RWPE2 (cell line): ENCODE data around the gene KRTAP4-2.

ENCODE experiments used
- ATAC-seq: fragments of 200-7000 bp; cut with Tn5 transposase; 3 replicates; pipeline ENCODE4 v1.9.1; 2021; ENCODE audit warnings: low read depth
- DNase-seq: peaks from one replicate; pipeline ENCODE4 v3.0.0-alpha.2; 2020; ENCODE audit warnings: low spot score
- H3K27ac ChIP-seq: fragments of 450-650 bp; 2 replicates; pipeline ENCODE4 v1.5.1; 2017; ENCODE audit warnings: mild to moderate bottlenecking; ENCODE audit not compliant: poor library complexity, severe bottlenecking
- H3K27me3 ChIP-seq: fragments of 250-450 bp; sonication (Bioruptor Pico); 2 replicates; pipeline ENCODE4 v1.5.1; 2021; ENCODE audit warnings: mild to moderate bottlenecking, moderate library complexity; ENCODE audit not compliant: insufficient read depth, poor library complexity, severe bottlenecking
- H3K36me3 ChIP-seq: fragments of 250-450 bp; sonication (Bioruptor Pico); 2 replicates; pipeline ENCODE4 v1.5.1; 2020; ENCODE audit warnings: low read depth, mild to moderate bottlenecking, moderate library complexity
- H3K4me1 ChIP-seq: fragments of 250-450 bp; sonication (Bioruptor Pico); 2 replicates; pipeline ENCODE4 v1.5.1; 2021; ENCODE audit warnings: mild to moderate bottlenecking, moderate library complexity; ENCODE audit not compliant: insufficient read depth, poor library complexity, severe bottlenecking
- H3K4me3 ChIP-seq: fragments of 250-450 bp; sonication (Bioruptor Pico); 2 replicates; pipeline ENCODE4 v1.5.1; 2021; ENCODE audit warnings: mild to moderate bottlenecking, moderate library complexity; ENCODE audit not compliant: severe bottlenecking
- H3K9me3 ChIP-seq: fragments of 250-450 bp; sonication (Bioruptor Pico); 2 replicates; pipeline ENCODE4 v1.5.1; 2021; ENCODE audit warnings: mild to moderate bottlenecking, moderate library complexity; ENCODE audit not compliant: severe bottlenecking
- TF ChIP-seq, protein P1 (sequence below): fragments of 450-650 bp; IDR thresholded peaks from one replicate; pipeline ENCODE4 v1.5.1; 2017; ENCODE audit warnings: mild to moderate bottlenecking, moderate library complexity; ENCODE audit not compliant: poor library complexity, severe bottlenecking

The KRTAP4-2 gene

DNA sequence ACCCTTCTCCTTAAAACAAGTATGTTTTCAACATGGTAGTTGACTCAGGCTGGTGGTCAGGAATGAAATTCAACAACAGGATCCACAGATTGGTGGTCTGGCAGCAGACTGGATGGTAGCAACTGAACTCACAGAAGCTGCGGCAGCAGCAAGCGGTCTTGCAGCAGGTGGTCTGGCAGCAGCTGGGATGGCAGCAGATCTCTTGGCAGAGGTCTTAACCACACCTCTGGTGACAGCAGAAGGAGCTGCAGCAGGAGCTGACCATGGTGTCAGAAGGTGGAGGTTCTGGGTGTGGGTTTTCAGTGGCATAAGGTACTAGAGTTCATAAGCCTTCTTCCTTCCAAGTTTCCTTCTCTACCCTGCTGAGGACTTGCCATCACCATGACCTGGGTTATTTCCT is 8.9 kb upstream of the KRTAP4-2 start:
- no peaks in the 10 kb centered on the region for H3K27me3 ChIP-seq
- no peaks in the 10 kb centered on the region for H3K36me3 ChIP-seq
- TF ChIP-seq, protein P1, sequence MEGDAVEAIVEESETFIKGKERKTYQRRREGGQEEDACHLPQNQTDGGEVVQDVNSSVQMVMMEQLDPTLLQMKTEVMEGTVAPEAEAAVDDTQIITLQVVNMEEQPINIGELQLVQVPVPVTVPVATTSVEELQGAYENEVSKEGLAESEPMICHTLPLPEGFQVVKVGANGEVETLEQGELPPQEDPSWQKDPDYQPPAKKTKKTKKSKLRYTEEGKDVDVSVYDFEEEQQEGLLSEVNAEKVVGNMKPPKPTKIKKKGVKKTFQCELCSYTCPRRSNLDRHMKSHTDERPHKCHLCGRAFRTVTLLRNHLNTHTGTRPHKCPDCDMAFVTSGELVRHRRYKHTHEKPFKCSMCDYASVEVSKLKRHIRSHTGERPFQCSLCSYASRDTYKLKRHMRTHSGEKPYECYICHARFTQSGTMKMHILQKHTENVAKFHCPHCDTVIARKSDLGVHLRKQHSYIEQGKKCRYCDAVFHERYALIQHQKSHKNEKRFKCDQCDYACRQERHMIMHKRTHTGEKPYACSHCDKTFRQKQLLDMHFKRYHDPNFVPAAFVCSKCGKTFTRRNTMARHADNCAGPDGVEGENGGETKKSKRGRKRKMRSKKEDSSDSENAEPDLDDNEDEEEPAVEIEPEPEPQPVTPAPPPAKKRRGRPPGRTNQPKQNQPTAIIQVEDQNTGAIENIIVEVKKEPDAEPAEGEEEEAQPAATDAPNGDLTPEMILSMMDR, result no peak
- H3K4me1 ChIP-seq, result no peaks in the 10 kb centered on the region
- H3K9me3 ChIP-seq, result no peaks in the 10 kb centered on the region
- H3K4me3 ChIP-seq, result no peak overlapping the region
- DNase-seq, result no peak
- no peak overlapping the region for H3K27ac ChIP-seq
- ATAC-seq, result no peak

DNA sequence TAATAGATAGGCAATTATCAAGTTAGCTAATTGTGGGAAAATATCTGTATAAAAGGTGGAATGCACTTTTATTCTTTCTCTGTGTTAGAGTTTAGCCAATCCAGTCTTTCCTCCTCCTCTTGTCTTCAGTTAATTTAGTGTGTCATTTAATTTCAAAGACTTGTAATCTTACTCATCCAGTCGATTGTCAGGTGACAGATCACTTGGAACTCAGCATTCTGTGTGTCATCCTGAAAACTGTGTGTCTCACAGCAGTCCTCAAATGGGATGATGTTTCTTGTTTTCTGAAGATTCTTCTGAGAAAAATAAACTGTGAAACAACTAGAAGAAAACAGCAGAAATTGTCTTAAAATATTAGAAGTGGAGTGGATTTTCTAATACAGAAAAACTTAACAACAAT is 7.0 kb upstream of the KRTAP4-2 start:
- no peaks in the 10 kb centered on the region for H3K27me3 ChIP-seq
- TF ChIP-seq, protein P1, result no peak
- H3K4me3 ChIP-seq, result no peak overlapping the region
- DNase-seq, result no peak
- no peaks in the 10 kb centered on the region for H3K4me1 ChIP-seq
- H3K36me3 ChIP-seq, result no peaks in the 10 kb centered on the region
- H3K9me3 ChIP-seq, result no peaks in the 10 kb centered on the region
- no peak overlapping the region for H3K27ac ChIP-seq
- no peak for ATAC-seq

DNA sequence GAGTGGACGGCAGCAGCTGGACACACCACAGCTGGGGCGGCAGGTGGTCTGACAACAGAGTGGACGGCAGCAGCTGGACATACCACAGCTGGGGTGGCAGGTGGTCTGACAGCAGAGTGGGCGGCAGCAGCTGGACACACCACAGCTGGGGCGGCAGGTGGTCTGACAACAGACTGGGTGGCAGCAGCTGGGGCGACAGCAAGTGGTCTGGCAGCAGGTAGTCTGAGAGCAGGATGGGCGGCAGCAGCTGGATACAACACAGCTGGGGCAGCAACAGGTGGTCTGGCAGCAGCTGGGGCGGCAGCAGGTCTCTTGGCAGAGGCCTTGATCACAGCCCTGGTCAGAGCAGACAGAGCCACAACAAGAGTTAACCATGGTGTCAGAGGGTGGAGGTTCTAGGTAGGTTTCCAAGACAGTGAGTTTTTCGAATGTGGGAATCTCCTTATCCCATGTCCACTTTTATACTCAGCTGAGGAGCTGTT is 6.5 kb upstream of the KRTAP4-2 start, which contains the start of gene KRTAP4-1:
KRTAP4-1 (minus strand) TSS at position 432 of the 482 bp plus-strand sequence; CDS start at position 375, 57 bp downstream.
- ATAC-seq (no peak), DNase-seq (no peak)
- H3K4me1 ChIP-seq, result no peaks in the 10 kb centered on the region
- H3K4me3 ChIP-seq, result no peak within 1 kb of the TSS
- H3K36me3 ChIP-seq, result no peaks in the 10 kb centered on the region
- H3K27me3 ChIP-seq, result no peaks in the 10 kb centered on the region
- TF ChIP-seq, protein P1, result no peak
- no peak within 1 kb of the TSS for H3K27ac ChIP-seq
- no peaks in the 10 kb centered on the region for H3K9me3 ChIP-seq

DNA sequence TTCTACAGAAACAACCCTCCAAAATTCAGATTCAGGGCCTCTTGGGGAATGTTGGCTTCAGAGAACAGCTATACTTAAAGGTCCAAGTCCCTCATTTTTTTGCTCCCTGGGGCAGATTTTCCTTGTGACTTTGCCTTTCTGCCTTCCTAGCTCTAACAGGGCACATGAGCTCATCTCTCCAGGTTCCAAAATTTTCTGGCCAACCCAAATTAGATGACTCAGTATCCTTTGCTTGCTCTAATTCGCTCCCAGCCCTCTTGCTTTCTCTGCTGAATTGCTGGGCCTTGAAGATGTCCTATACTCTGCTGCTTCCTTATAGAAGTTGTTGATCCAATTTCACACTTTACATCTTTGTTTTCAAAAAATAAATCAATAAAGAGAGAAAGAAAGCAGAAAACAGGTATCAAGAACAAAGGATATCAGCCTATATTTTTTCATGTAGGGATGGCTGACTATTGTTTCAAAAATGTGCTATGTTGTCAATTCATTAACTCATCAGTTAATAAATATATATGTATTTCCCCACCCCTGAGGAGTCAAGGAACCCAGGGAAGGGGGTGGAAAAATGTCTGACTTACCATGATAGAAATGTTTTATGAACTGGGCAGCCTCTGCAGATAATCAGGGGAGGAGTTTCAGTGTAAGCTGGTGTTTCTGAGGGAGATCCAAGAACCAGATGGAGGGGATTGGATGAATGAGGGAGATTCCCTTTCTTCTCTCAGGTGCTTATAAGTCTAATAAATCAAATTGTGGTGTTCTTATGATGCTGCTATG is 1.0 kb upstream of the KRTAP4-2 start:
- H3K9me3 ChIP-seq, result no peaks in the 10 kb centered on the region
- no peak overlapping the region for H3K4me3 ChIP-seq
- H3K36me3 ChIP-seq, result no peaks in the 10 kb centered on the region
- H3K27me3 ChIP-seq, result no peaks in the 10 kb centered on the region
- TF ChIP-seq, protein P1, result no peak
- H3K27ac ChIP-seq, result no peak overlapping the region
- no peaks in the 10 kb centered on the region for H3K4me1 ChIP-seq
- DNase-seq (no peak), ATAC-seq (no peak)

DNA sequence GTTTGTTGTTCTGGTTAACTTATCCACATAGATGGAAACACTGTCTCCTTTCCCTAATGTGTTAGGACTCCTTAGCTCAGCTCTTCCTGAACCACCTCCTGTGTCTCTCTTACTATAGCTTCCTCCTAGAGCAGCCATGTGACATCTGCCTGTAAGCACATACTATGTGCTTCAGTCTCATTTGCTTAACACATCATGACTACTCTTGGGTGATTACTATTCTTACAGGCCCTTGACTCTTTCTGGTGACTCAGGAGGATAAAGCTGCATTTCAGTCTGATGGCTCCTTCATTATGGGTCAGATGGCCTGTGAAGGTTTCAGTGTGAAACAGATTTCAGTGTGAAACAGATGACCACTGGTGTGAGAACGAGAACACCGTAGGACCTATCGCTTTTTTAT is 320 bp upstream of the KRTAP4-2 start:
- ATAC-seq (no peak), DNase-seq (no peak)
- no peaks in the 10 kb centered on the region for H3K4me1 ChIP-seq
- no peaks in the 10 kb centered on the region for H3K27me3 ChIP-seq
- H3K27ac ChIP-seq, result no peak overlapping the region
- TF ChIP-seq, protein P1, result no peak
- no peak overlapping the region for H3K4me3 ChIP-seq
- H3K36me3 ChIP-seq, result no peaks in the 10 kb centered on the region
- H3K9me3 ChIP-seq, result no peaks in the 10 kb centered on the region
